Natural killer cell (primary cell): ENCODE data around the gene UAP1. TPM values are rescaled to one million over a fixed set of nuclear protein-coding genes. Genes with fewer than 3 reads are reported as not detected.

ENCODE experiments used
- ATAC-seq, 3 donors: fragments of 150-1000 bp in 2 of 3; fragments of 200-7000 bp in 1 of 3; cut with Tn5 transposase; 1 replicate in 1 of 3; 2 replicates in 2 of 3; pipeline ENCODE4 v1.10.0; 2021; ENCODE audit warnings: mild to moderate bottlenecking in 2 of 3, moderate library complexity in 2 of 3
- DNase-seq, 2 donors: peaks; one replicate each; pipeline versions ENCODE4 v3.0.0 to v3.0.0-alpha.2; 2013 to 2021; ENCODE audit warnings: mixed read lengths in 1 of 2
- H3K27ac ChIP-seq: one replicate; pipeline ENCODE4 v1.5.1; 2013; ENCODE audit warnings: mild to moderate bottlenecking, low read length
- H3K27me3 ChIP-seq: one replicate; pipeline ENCODE4 v1.6.1; 2013; ENCODE audit warnings: low read length; ENCODE audit not compliant: control insufficient read depth, insufficient read depth
- H3K36me3 ChIP-seq: one replicate; pipeline ENCODE4 v1.6.1; 2013; ENCODE audit warnings: low read length; ENCODE audit not compliant: control insufficient read depth, insufficient read depth
- H3K4me1 ChIP-seq: one replicate; pipeline ENCODE4 v1.6.1; 2013; ENCODE audit warnings: low read length; ENCODE audit not compliant: control insufficient read depth, insufficient read depth
- H3K4me3 ChIP-seq: one replicate; pipeline ENCODE4 v1.5.1; 2013; ENCODE audit warnings: low read length
- H3K9me3 ChIP-seq: one replicate; pipeline ENCODE4 v1.6.1; 2013; ENCODE audit warnings: low read length; ENCODE audit not compliant: control insufficient read depth, insufficient read depth
- H3K27ac Mint-ChIP-seq, 2 donors: one replicate each; pipeline ENCODE4 v1.8.0; 2022; ENCODE audit warnings: mild to moderate bottlenecking in 2 of 2, mixed read lengths in 2 of 2, moderate library complexity in 1 of 2
- H3K27me3 Mint-ChIP-seq, 2 donors: one replicate each; pipeline ENCODE4 v1.8.0; 2022; ENCODE audit warnings: low read depth in 2 of 2, mixed read lengths in 2 of 2
- H3K36me3 Mint-ChIP-seq: one replicate; pipeline ENCODE4 v1.8.0; 2022; ENCODE audit warnings: mixed read lengths
- H3K4me1 Mint-ChIP-seq, 2 donors: one replicate each; pipeline ENCODE4 v1.8.0; 2022; ENCODE audit warnings: mixed read lengths in 2 of 2
- H3K4me3 Mint-ChIP-seq: one replicate; pipeline ENCODE4 v1.8.0; 2022; ENCODE audit warnings: mild to moderate bottlenecking, moderate library complexity, mixed read lengths
- H3K9me3 Mint-ChIP-seq, 2 donors: one replicate each; pipeline ENCODE4 v1.8.0; 2022; ENCODE audit warnings: mixed read lengths in 2 of 2
- CTCF ChIP-seq: fragments of 200-600 bp; IDR thresholded peaks from one replicate; pipeline ENCODE4 v1.8.0; 2022; ENCODE audit warnings: antibody characterized with exemption
- WGBS: methylation state at CpG from one replicate; pipeline ENCODE4 v1.1.7; 2013; ENCODE audit warnings: missing lambda C conversion rate; ENCODE audit not compliant: insufficient coverage; 5-methylcytosine and 5-hydroxymethylcytosine counted together
- intact Hi-C: fragments of 100-400 bp; cut with micrococcal nuclease; formaldehyde crosslinking; loops from one replicate; pipeline ENCODE4 v1.14.2; 2022
- total RNA-seq, 4 donors: library from RNA; stranded (reverse); fragments of 120-200 nt in 1 of 4; gene quantifications; one replicate each; pipeline versions ENCODE4 v1.2.3 to v1.2.4, GENCODE V29; 2013 to 2022

The UAP1 gene
- total RNA-seq, 3 donors from 2014 or later (not counting 1 experiment from before 2014, with no cell fraction given), result 69.2 to 109 (median 74.2) TPM

GRCh38 chr1:162629077-162629627 lies 67.6 kb downstream of the UAP1 start:
- Histone ChIP-seq H3K36me3 (no peaks in the 10 kb centered on the region), H3K27ac (no peak overlapping the region), H3K27me3 (no peaks in the 10 kb centered on the region), H3K4me3 (no peak overlapping the region), H3K9me3 (no peaks in the 10 kb centered on the region), H3K4me1 (no peaks in the 10 kb centered on the region)
- Mint-ChIP-seq H3K9me3 (no peaks in the 10 kb centered on the region), H3K4me3 (no peak overlapping the region), H3K27me3 (peaks cover 3 to 5% of the 10 kb centered on the region in 2 donors), H3K36me3 (no peaks in the 10 kb centered on the region), H3K4me1 (no peaks in the 10 kb centered on the region), H3K27ac (no peak overlapping the region)
- DNase-seq (no peak), ATAC-seq (no peak)
- no peak for TF ChIP-seq CTCF
- intact Hi-C loops, result no loop called here
- 96% methylated on average over 3 of the region's 3 CpGs for WGBS

- Mint-ChIP-seq H3K36me3 (no peaks in the 10 kb centered on the region), H3K27me3 (peaks cover 3 to 5% of the 10 kb centered on the region in 2 donors), H3K27ac (no peak overlapping the region), H3K9me3 (no peaks in the 10 kb centered on the region), H3K4me1 (no peaks in the 10 kb centered on the region), H3K4me3 (no peak overlapping the region)
- DNase-seq (no peak), ATAC-seq (no peak)
- Histone ChIP-seq H3K9me3 (no peaks in the 10 kb centered on the region), H3K4me3 (no peak overlapping the region), H3K36me3 (no peaks in the 10 kb centered on the region), H3K27me3 (no peaks in the 10 kb centered on the region), H3K4me1 (no peaks in the 10 kb centered on the region), H3K27ac (no peak overlapping the region)
- WGBS, result 68% methylated on average over 1 of the region's 2 CpGs
- intact Hi-C loops, result no loop called here
- TF ChIP-seq CTCF, result no peak
These were observed 68.1 kb downstream of the UAP1 start for GRCh38 chr1:162629651-162630050.

- Mint-ChIP-seq H3K36me3 (no peaks in the 10 kb centered on the region), H3K27ac (no peak overlapping the region), H3K9me3 (no peaks in the 10 kb centered on the region), H3K4me1 (no peaks in the 10 kb centered on the region), H3K27me3 (peaks cover 3 to 5% of the 10 kb centered on the region in 2 donors), H3K4me3 (no peak overlapping the region)
- ATAC-seq (no peak), DNase-seq (no peak)
- 82% methylated on average over 9 of the region's 10 CpGs for WGBS
- intact Hi-C loops, result no loop called here
- Histone ChIP-seq H3K36me3 (no peaks in the 10 kb centered on the region), H3K9me3 (no peaks in the 10 kb centered on the region), H3K4me3 (no peak overlapping the region), H3K27me3 (no peaks in the 10 kb centered on the region), H3K4me1 (no peaks in the 10 kb centered on the region), H3K27ac (no peak overlapping the region)
- TF ChIP-seq CTCF, result no peak
These were observed 70.1 kb downstream of the UAP1 start for GRCh38 chr1:162631546-162632191.
